GM19023 (cell line): ENCODE data around the gene GLRX5.
"Not testable (repeated sequence)": the region's sequence is repeated elsewhere in the genome, so short reads cannot be mapped to it uniquely, and the experiment has no call there.

ENCODE experiments used
- ATAC-seq: cut with Tn5 transposase; IDR thresholded peaks from one replicate; pipeline ENCODE4 v1.9.1; 2021; ENCODE audit warnings: mild to moderate bottlenecking, moderate library complexity; ENCODE audit not compliant: unreplicated experiment

The GLRX5 gene

GRCh38 chr14:95549656-95550585, 15.1 kb downstream of the GLRX5 start:
- ATAC-seq, result no peak

- ATAC-seq, result no peak
These were observed 16.6 kb downstream of the GLRX5 start for GRCh38 chr14:95551435-95551834.

GRCh38 chr14:95553141-95553540, 18.3 kb downstream of the GLRX5 start:
- ATAC-seq, result no peak

- ATAC-seq, result no peak
These were observed 20.2 kb downstream of the GLRX5 start for GRCh38 chr14:95555053-95555452.

- ATAC-seq, result no peak
These were observed 22.4 kb downstream of the GLRX5 start for GRCh38 chr14:95557291-95557690.

- no peak for ATAC-seq
These were observed 23.0 kb downstream of the GLRX5 start for GRCh38 chr14:95557832-95558231.

- ATAC-seq, result no peak
These were observed 24.4 kb downstream of the GLRX5 start for GRCh38 chr14:95559203-95559602.

- ATAC-seq, result peak; percentile 82
These were observed 26.2 kb downstream of the GLRX5 start for GRCh38 chr14:95561001-95561412.

GRCh38 chr14:95562892-95563685, 28.2 kb downstream of the GLRX5 start:
- ATAC-seq, result no peak

- ATAC-seq, result no peak
These were observed 29.2 kb downstream of the GLRX5 start for GRCh38 chr14:95564060-95564459.

GRCh38 chr14:95569440-95569839, 34.6 kb downstream of the GLRX5 start:
- no peak for ATAC-seq

GRCh38 chr14:95573313-95573712, 38.5 kb downstream of the GLRX5 start:
- no peak for ATAC-seq

- ATAC-seq, result no peak
These were observed 41.1 kb downstream of the GLRX5 start for GRCh38 chr14:95575840-95576473.

- peak; percentile 96 for ATAC-seq
These were observed 42.4 kb downstream of the GLRX5 start for GRCh38 chr14:95577067-95577800.

- ATAC-seq, result no peak
These were observed 43.0 kb downstream of the GLRX5 start for GRCh38 chr14:95577870-95578269.

GRCh38 chr14:95583836-95584617, 49.2 kb downstream of the GLRX5 start:
- ATAC-seq, result not testable (repeated sequence)

- ATAC-seq, result no peak
These were observed 51.2 kb downstream of the GLRX5 start for GRCh38 chr14:95585953-95586620.

- ATAC-seq, result not testable (repeated sequence)
These were observed 56.3 kb downstream of the GLRX5 start for GRCh38 chr14:95591182-95591581.
